HUDEP-2 (cell line): Measurements from ENCODE around the gene GPR160.
"Not testable (repeated sequence)": the region's sequence is repeated elsewhere in the genome, so short reads cannot be mapped to it uniquely, and the experiment has no call there.

Experiments
- DNase-seq, 76 experiments: peaks; one replicate each; lab custom pipeline; 2025; ENCODE audit not compliant: unreplicated experiment in 76 of 76; lab: John Stamatoyannopoulos, UW

Gene GPR160

GRCh38 chr3:170109579-170110293 lies 71.9 kb downstream of the GPR160 start:
- DNase-seq, result no peak

GRCh38 chr3:170111147-170111771 lies 73.5 kb downstream of the GPR160 start:
- no peak for DNase-seq

- DNase-seq, result not testable (repeated sequence)
Observed at GRCh38 chr3:170114165-170114564, 76.4 kb downstream of the GPR160 start.

GRCh38 chr3:170117134-170117533 lies 79.3 kb downstream of the GPR160 start:
- DNase-seq, result peak in 1 of 76 experiments; percentile 3

- no peak for DNase-seq
Observed at GRCh38 chr3:170128259-170128976, 90.6 kb downstream of the GPR160 start.

- peak in 18 of 76 experiments; percentile 1 to 41 (median 16) for DNase-seq
Observed at GRCh38 chr3:170128977-170129431, 91.2 kb downstream of the GPR160 start.

- no peak for DNase-seq
Observed at GRCh38 chr3:170130532-170130931, 92.7 kb downstream of the GPR160 start.

- peak in 17 of 76 experiments; percentile 1 to 41 (median 15) for DNase-seq
Observed at GRCh38 chr3:170132335-170132734, 94.5 kb downstream of the GPR160 start.
